GM12878 (cell line): Measurements from ENCODE around the gene HELZ. TPM values are rescaled to one million over a fixed set of nuclear protein-coding genes. Genes with fewer than 3 reads are reported as not detected.

Experiments
- BCL3 ChIP-seq: IDR thresholded peaks from 2 replicates; pipeline ENCODE4 v1.6.1; 2011; ENCODE audit warnings: borderline replicate concordance, low read depth, mild to moderate bottlenecking, moderate library complexity, low read length; ENCODE audit not compliant: insufficient read depth, poor library complexity, severe bottlenecking
- ESRRA ChIP-seq: IDR thresholded peaks from 2 replicates; pipeline ENCODE4 v1.6.1; 2012; ENCODE audit warnings: mild to moderate bottlenecking, low read length, improper control_type of control experiment
- FOS ChIP-seq: IDR thresholded peaks from 3 replicates; pipeline ENCODE4 v1.6.1; 2011; ENCODE audit warnings: borderline replicate concordance; ENCODE audit not compliant: insufficient read length; ENCODE audit errors: extremely low read depth
- GATAD2B ChIP-seq: fragments of 450-650 bp; conservative IDR thresholded peaks from 2 replicates; pipeline ENCODE4 v1.6.1; 2017; ENCODE audit warnings: low read depth, mild to moderate bottlenecking, moderate library complexity
- JUND ChIP-seq: IDR thresholded peaks from 2 replicates; pipeline ENCODE4 v1.6.1; 2012; ENCODE audit warnings: low read depth, mild to moderate bottlenecking, low read length, improper control_type of control experiment, moderate library complexity
- RFX5 ChIP-seq: IDR thresholded peaks from 2 replicates; pipeline ENCODE4 v1.6.1; 2011; ENCODE audit warnings: low read depth, low read length, improper control_type of control experiment
- SPI1 ChIP-seq: IDR thresholded peaks from 2 replicates; pipeline ENCODE4 v1.6.1; 2011; ENCODE audit warnings: low read depth, mild to moderate bottlenecking, low read length, moderate library complexity, borderline replicate concordance; ENCODE audit not compliant: insufficient read depth
- ZNF687 ChIP-seq: fragments of 450-650 bp; IDR thresholded peaks from 2 replicates; pipeline ENCODE4 v1.6.1; 2017; ENCODE audit warnings: mild to moderate bottlenecking, moderate library complexity
- polyA plus RNA-seq, 11 experiments: library from polyadenylated mRNA; depleted of rRNA in 4 of 11; unstranded in 6 of 11; stranded (reverse) in 5 of 11; fragments of >200 nt; fragmentation: Nextera tagmentation in 4 of 11; fragmentation: Illumina TruSeq in 1 of 11; extraction: Ambion mirVana in 4 of 11; extraction: Trizol in 1 of 11; gene quantifications; 1 replicate in 1 of 11; 2 replicates in 10 of 11; pipeline versions ENCODE4 v1.2.1 to v1.2.3, GENCODE V29; 2011 to 2016; ENCODE audit warnings: inconsistent platforms in 2 of 11, missing spikeins in 2 of 11, low read depth in 1 of 11
- total RNA-seq, 4 experiments: library from RNA; depleted of rRNA in 3 of 4; stranded (reverse); fragments of >200 nt in 3 of 4; fragmentation: Illumina TruSeq in 1 of 4; extraction: Trizol in 1 of 4; gene quantifications; 2 replicates each; pipeline versions ENCODE4 v1.2.1 to v1.2.3, GENCODE V29; 2013 to 2021
- TF ChIP-seq, protein P1 (sequence below): IDR thresholded peaks from 2 replicates; pipeline ENCODE4 v1.6.1; 2011; ENCODE audit warnings: mild to moderate bottlenecking, low read depth, low read length, moderate library complexity; ENCODE audit not compliant: insufficient replicate concordance
- TF ChIP-seq, protein P2 (sequence below): fragments of 450-650 bp; IDR thresholded peaks from 2 replicates; pipeline ENCODE4 v1.6.1; 2017; ENCODE audit warnings: borderline replicate concordance

HELZ gene
- total and polyA plus RNA-seq, 10 of the 15 experiments (the other 5 are each of a cell fraction or from before 2014, with no cell fraction given): 1.5 to 36.8 (median 19.1) TPM

GRCh38 chr17:67290244-67290643, 45.2 kb upstream of the HELZ start (continued):
- TF ChIP-seq ZNF687 (no peak), FOS (no peak), BCL3 (no peak), SPI1 (no peak), ESRRA (no peak), JUND (no peak), RFX5 (no peak), GATAD2B (no peak)
- TF ChIP-seq, protein P1, sequence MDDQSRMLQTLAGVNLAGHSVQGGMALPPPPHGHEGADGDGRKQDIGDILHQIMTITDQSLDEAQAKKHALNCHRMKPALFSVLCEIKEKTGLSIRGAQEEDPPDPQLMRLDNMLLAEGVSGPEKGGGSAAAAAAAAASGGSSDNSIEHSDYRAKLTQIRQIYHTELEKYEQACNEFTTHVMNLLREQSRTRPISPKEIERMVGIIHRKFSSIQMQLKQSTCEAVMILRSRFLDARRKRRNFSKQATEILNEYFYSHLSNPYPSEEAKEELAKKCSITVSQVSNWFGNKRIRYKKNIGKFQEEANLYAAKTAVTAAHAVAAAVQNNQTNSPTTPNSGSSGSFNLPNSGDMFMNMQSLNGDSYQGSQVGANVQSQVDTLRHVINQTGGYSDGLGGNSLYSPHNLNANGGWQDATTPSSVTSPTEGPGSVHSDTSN: no peak
- TF ChIP-seq, protein P2, sequence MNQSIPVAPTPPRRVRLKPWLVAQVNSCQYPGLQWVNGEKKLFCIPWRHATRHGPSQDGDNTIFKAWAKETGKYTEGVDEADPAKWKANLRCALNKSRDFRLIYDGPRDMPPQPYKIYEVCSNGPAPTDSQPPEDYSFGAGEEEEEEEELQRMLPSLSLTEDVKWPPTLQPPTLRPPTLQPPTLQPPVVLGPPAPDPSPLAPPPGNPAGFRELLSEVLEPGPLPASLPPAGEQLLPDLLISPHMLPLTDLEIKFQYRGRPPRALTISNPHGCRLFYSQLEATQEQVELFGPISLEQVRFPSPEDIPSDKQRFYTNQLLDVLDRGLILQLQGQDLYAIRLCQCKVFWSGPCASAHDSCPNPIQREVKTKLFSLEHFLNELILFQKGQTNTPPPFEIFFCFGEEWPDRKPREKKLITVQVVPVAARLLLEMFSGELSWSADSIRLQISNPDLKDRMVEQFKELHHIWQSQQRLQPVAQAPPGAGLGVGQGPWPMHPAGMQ: no peak
